CD14-positive monocyte (primary cell): Measurements from ENCODE around the gene HECTD1. TPM values are rescaled to one million over a fixed set of nuclear protein-coding genes. Genes with fewer than 3 reads are reported as not detected.

ENCODE experiments used
- DNase-seq, 3 donors: peaks; one replicate each; pipeline ENCODE4 v3.0.0-alpha.2; 2011 to 2022
- H2AFZ ChIP-seq: 2 replicates; pipeline ENCODE4 v1.6.0; 2012; ENCODE audit warnings: mild to moderate bottlenecking, low read depth, low read length, inconsistent platforms; ENCODE audit not compliant: insufficient read depth, poor library complexity, severe bottlenecking
- H3K27ac ChIP-seq, 2 donors: 1 replicate in 1 of 2; 2 replicates in 1 of 2; pipeline ENCODE4 v1.5.1; 2012 to 2013; ENCODE audit warnings: low read length in 2 of 2, control low read depth in 1 of 2, inconsistent platforms in 1 of 2, low read depth in 1 of 2, mild to moderate bottlenecking in 1 of 2
- H3K27me3 ChIP-seq, 2 donors: one replicate each; pipeline versions ENCODE4 v1.6.0 to v1.6.1; 2011 to 2013; ENCODE audit warnings: low read length in 2 of 2; ENCODE audit not compliant: control insufficient read depth in 2 of 2, insufficient read depth in 2 of 2
- H3K36me3 ChIP-seq, 2 donors: replicated peaks in 1 of 2; 1 replicate in 1 of 2; 2 replicates in 1 of 2; pipeline versions ENCODE4 v1.5.1 to v1.6.1; 2012 to 2013; ENCODE audit warnings: low read length in 2 of 2, control low read depth in 1 of 2, inconsistent platforms in 1 of 2, mild to moderate bottlenecking in 1 of 2; ENCODE audit not compliant: insufficient read depth in 2 of 2, control insufficient read depth in 1 of 2
- H3K4me1 ChIP-seq, 2 donors: 1 replicate in 1 of 2; 2 replicates in 1 of 2; pipeline versions ENCODE4 v1.5.1 to v1.6.1; 2012 to 2013; ENCODE audit warnings: low read length in 2 of 2, control low read depth in 1 of 2, inconsistent platforms in 1 of 2, mild to moderate bottlenecking in 1 of 2, moderate library complexity in 1 of 2; ENCODE audit not compliant: insufficient read depth in 2 of 2, control insufficient read depth in 1 of 2
- H3K4me2 ChIP-seq: replicated peaks from 2 replicates; pipeline ENCODE3; 2012; ENCODE audit warnings: low read length, moderate library complexity, mild to moderate bottlenecking; ENCODE audit not compliant: poor library complexity, severe bottlenecking; ENCODE audit errors: extremely low read depth
- H3K4me3 ChIP-seq, 3 experiments: fragments of 200-600 bp in 1 of 3; sonication (generic) in 1 of 3; replicated peaks in 1 of 3; 1 replicate in 2 of 3; 2 replicates in 1 of 3; pipeline ENCODE4 v1.5.1; 2011 to 2013; ENCODE audit warnings: low read length in 3 of 3, mild to moderate bottlenecking in 3 of 3, control low read depth in 2 of 3, low read depth in 2 of 3, inconsistent platforms in 1 of 3, moderate library complexity in 1 of 3
- H3K79me2 ChIP-seq: 2 replicates; pipeline ENCODE4 v1.6.0; 2012; ENCODE audit warnings: mild to moderate bottlenecking, control low read depth, inconsistent platforms, low read length, moderate library complexity; ENCODE audit not compliant: insufficient read depth
- H3K9ac ChIP-seq: 2 replicates; pipeline ENCODE4 v1.6.0; 2017; ENCODE audit warnings: low read length, mild to moderate bottlenecking; ENCODE audit not compliant: insufficient read depth, poor library complexity, severe bottlenecking
- H3K9me3 ChIP-seq, 2 donors: replicated peaks in 1 of 2; 1 replicate in 1 of 2; 2 replicates in 1 of 2; pipeline versions ENCODE4 v1.5.1 to v1.6.1; 2012 to 2013; ENCODE audit warnings: low read length in 2 of 2, control low read depth in 1 of 2; ENCODE audit not compliant: control insufficient read depth in 1 of 2, insufficient read depth in 1 of 2
- H4K20me1 ChIP-seq: 2 replicates; pipeline ENCODE4 v1.6.0; 2012; ENCODE audit warnings: mild to moderate bottlenecking, low read length, control low read depth, moderate library complexity; ENCODE audit not compliant: insufficient read depth
- H3K27ac Mint-ChIP-seq, 7 donors: one replicate each; pipeline ENCODE4 v1.8.0; 2020; ENCODE audit warnings: mild to moderate bottlenecking in 7 of 7, mixed read lengths in 7 of 7, moderate library complexity in 6 of 7, inconsistent platforms in 2 of 7
- H3K27me3 Mint-ChIP-seq, 3 donors: one replicate each; pipeline ENCODE4 v1.8.0; 2021 to 2022; ENCODE audit warnings: low read depth in 3 of 3, mild to moderate bottlenecking in 3 of 3, mixed read lengths in 3 of 3, moderate library complexity in 3 of 3, inconsistent platforms in 1 of 3
- H3K36me3 Mint-ChIP-seq, 2 donors: one replicate each; pipeline ENCODE4 v1.8.0; 2020; ENCODE audit warnings: mixed read lengths in 2 of 2, inconsistent platforms in 1 of 2, mild to moderate bottlenecking in 1 of 2
- H3K4me1 Mint-ChIP-seq: one replicate; pipeline ENCODE4 v1.8.0; 2020; ENCODE audit warnings: mild to moderate bottlenecking, mixed read lengths
- H3K4me3 Mint-ChIP-seq, 2 donors: one replicate each; pipeline ENCODE4 v1.8.0; 2020; ENCODE audit warnings: mild to moderate bottlenecking in 2 of 2, mixed read lengths in 2 of 2, moderate library complexity in 1 of 2
- H3K9me3 Mint-ChIP-seq, 7 donors: one replicate each; pipeline ENCODE4 v1.8.0; 2020 to 2022; ENCODE audit warnings: mixed read lengths in 7 of 7, mild to moderate bottlenecking in 6 of 7, moderate library complexity in 6 of 7, inconsistent platforms in 2 of 7
- WGBS: methylation state at CpG from one replicate; pipeline ENCODE4 v1.1.5; 2013; ENCODE audit warnings: missing lambda C conversion rate; ENCODE audit not compliant: insufficient coverage; 5-methylcytosine and 5-hydroxymethylcytosine counted together
- intact Hi-C, 2 donors: fragments of 100-400 bp; cut with micrococcal nuclease; formaldehyde crosslinking; loops; one replicate each; pipeline versions ENCODE4 v1.15.0 to v1.15.1; 2023
- polyA plus RNA-seq, 3 donors: library from polyadenylated mRNA; depleted of rRNA in 1 of 3; unstranded in 2 of 3; stranded (reverse) in 1 of 3; fragments of 300-500 nt in 2 of 3; fragments of >200 nt in 1 of 3; fragmentation: Illumina TruSeq in 2 of 3; gene quantifications; 1 replicate in 2 of 3; 2 replicates in 1 of 3; pipeline ENCODE4 v1.2.3, GENCODE V29; 2012 to 2021
- TF ChIP-seq, protein P1 (sequence below): fragments of 200-600 bp; IDR thresholded peaks from one replicate; pipeline ENCODE4 v1.8.0; 2022; ENCODE audit warnings: antibody characterized with exemption, mild to moderate bottlenecking

HECTD1 gene
- polyA plus RNA-seq, 3 donors: 12.7 to 55.9 (median 21.5) TPM

DNA sequence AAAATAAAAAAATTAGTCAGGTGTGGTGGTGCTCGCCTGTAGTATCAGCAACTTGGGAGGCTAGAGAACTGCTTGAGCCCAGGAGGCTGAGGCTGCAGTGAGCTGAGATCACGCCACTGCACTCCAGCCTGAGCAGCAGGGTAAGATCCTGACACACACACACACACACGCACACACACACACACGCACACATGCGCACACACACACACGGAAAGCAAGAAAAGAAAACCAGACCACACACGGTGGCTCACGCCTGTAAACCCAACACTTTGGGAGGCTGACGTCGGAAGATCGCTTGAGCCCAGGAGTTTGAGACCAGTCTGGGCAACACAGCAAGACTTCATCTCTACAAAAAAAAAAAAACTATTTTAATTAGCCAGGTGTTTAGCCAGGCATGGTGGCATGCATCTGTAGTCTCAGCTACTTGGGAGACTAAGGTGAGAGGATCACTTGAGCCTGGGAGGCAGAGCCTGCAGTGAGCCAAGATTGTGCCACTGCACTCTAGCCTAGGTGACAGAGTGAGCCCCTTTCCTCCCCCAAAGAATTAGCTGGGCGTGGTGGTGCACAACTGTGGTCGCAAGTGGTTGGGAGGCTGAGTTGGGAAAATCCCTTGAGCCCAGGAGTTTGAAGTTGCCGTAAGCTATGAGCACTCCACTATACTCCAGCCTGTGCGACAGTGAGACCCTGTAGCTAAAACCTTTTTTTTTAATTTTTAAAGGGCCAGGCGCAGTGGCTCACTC, 44.5 kb downstream of the HECTD1 start:
- H3K27me3 ChIP-seq: no peaks in the 10 kb centered on the region
- peaks cover 26% of the 10 kb centered on the region for H4K20me1 ChIP-seq
- no peaks in the 10 kb centered on the region for H3K4me1 ChIP-seq
- Mint-ChIP-seq H3K27ac (peak overlapping the region in 1 of 7 donors; percentile 61), H3K4me3 (no peak overlapping the region), H3K36me3 (peaks cover 55 to 86% of the 10 kb centered on the region in 2 donors), H3K27me3 (no peaks in the 10 kb centered on the region), H3K4me1 (peaks cover 6% of the 10 kb centered on the region), H3K9me3 (no peaks in the 10 kb centered on the region)
- intact Hi-C loops: loop anchor here in 1 of 2 donors (10.0 kb wide), 1 partner anchor 192 kb away; no protein-coding TSS in a partner anchor
- WGBS: 84% methylated on average over 9 of the region's 16 CpGs
- peaks cover 5% of the 10 kb centered on the region for H3K79me2 ChIP-seq
- no peak overlapping the region for H3K4me2 ChIP-seq
- H3K27ac ChIP-seq: no peak overlapping the region
- DNase-seq: no peak
- H3K9me3 ChIP-seq: no peaks in the 10 kb centered on the region
- H3K9ac ChIP-seq: no peak overlapping the region
- no peak overlapping the region for H3K4me3 ChIP-seq
- TF ChIP-seq, protein P1, sequence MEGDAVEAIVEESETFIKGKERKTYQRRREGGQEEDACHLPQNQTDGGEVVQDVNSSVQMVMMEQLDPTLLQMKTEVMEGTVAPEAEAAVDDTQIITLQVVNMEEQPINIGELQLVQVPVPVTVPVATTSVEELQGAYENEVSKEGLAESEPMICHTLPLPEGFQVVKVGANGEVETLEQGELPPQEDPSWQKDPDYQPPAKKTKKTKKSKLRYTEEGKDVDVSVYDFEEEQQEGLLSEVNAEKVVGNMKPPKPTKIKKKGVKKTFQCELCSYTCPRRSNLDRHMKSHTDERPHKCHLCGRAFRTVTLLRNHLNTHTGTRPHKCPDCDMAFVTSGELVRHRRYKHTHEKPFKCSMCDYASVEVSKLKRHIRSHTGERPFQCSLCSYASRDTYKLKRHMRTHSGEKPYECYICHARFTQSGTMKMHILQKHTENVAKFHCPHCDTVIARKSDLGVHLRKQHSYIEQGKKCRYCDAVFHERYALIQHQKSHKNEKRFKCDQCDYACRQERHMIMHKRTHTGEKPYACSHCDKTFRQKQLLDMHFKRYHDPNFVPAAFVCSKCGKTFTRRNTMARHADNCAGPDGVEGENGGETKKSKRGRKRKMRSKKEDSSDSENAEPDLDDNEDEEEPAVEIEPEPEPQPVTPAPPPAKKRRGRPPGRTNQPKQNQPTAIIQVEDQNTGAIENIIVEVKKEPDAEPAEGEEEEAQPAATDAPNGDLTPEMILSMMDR: no peak
- no peak overlapping the region for H2AFZ ChIP-seq
- peaks cover 83 to 97% of the 10 kb centered on the region in 2 donors for H3K36me3 ChIP-seq

DNA sequence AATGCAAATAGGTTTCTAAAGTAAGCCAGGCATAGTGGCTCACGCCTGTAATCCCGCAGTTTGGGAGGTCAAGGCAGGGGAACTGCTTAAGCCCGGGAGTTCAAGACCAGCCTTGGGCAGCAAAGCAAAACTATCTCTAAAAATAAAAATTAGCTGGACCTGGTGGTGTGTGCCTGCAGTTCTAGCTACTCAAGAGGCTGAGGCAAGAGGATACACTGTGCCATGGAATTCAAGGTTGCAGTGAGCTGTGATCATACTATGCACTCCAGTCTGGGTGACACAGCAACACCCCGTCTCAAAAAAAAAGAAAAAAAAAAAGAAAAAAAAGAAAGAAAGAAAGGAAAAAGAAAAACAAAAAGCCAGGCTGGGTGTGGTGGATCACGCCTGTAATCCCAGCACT, 46.3 kb downstream of the HECTD1 start:
- Histone ChIP-seq H3K27me3 (no peaks in the 10 kb centered on the region), H3K4me2 (no peak overlapping the region), H3K4me3 (no peak overlapping the region), H3K9me3 (no peaks in the 10 kb centered on the region), H3K9ac (no peak overlapping the region), H3K4me1 (no peaks in the 10 kb centered on the region), H3K79me2 (peaks cover 5% of the 10 kb centered on the region), H3K27ac (no peak overlapping the region), H3K36me3 (peaks cover 75 to 97% of the 10 kb centered on the region in 2 donors), H2AFZ (no peak overlapping the region), H4K20me1 (peaks cover 17% of the 10 kb centered on the region)
- H3K36me3 Mint-ChIP-seq: peaks cover 50 to 85% of the 10 kb centered on the region in 2 donors
- peaks cover 5% of the 10 kb centered on the region for H3K4me1 Mint-ChIP-seq
- no peaks in the 10 kb centered on the region for H3K9me3 Mint-ChIP-seq
- H3K27ac Mint-ChIP-seq: peak overlapping the region in 1 of 7 donors; percentile 13
- TF ChIP-seq, protein P1: no peak
- no CpG with 5 or more reads among the region's 5 CpGs for WGBS
- no peaks in the 10 kb centered on the region for H3K27me3 Mint-ChIP-seq
- no peak for DNase-seq
- intact Hi-C loops: loop anchor here in 1 of 2 donors (10.0 kb wide), 1 partner anchor 194 kb away; no protein-coding TSS in a partner anchor
- H3K4me3 Mint-ChIP-seq: no peak overlapping the region
